Muscle layer of duodenum (tissue), 2 donors: ENCODE data around the gene TRMT10B.
"Not testable (repeated sequence)": the region's sequence is repeated elsewhere in the genome, so short reads cannot be mapped to it uniquely, and the experiment has no call there.

Source experiments
- H3K27ac ChIP-seq: one replicate; pipeline ENCODE4 v1.7.0; 2013; ENCODE audit warnings: mild to moderate bottlenecking, low read length
- H3K27me3 ChIP-seq: one replicate; pipeline ENCODE4 v1.7.0; 2013; ENCODE audit warnings: low read depth, mild to moderate bottlenecking, control low read depth, low read length
- H3K36me3 ChIP-seq, 2 donors: one replicate each; pipeline ENCODE4 v1.7.0; 2013; ENCODE audit warnings: low read length in 2 of 2, control low read depth in 1 of 2, mild to moderate bottlenecking in 1 of 2; ENCODE audit not compliant: insufficient read depth in 2 of 2, control insufficient read depth in 1 of 2
- H3K4me1 ChIP-seq, 2 donors: one replicate each; pipeline ENCODE4 v1.7.0; 2013; ENCODE audit warnings: low read length in 2 of 2, mild to moderate bottlenecking in 2 of 2, control low read depth in 1 of 2, moderate library complexity in 1 of 2; ENCODE audit not compliant: insufficient read depth in 2 of 2, control insufficient read depth in 1 of 2
- H3K4me3 ChIP-seq, 2 donors: one replicate each; pipeline ENCODE4 v1.7.0; 2013; ENCODE audit warnings: low read length in 2 of 2, low read depth in 1 of 2, mild to moderate bottlenecking in 1 of 2
- H3K9me3 ChIP-seq, 2 donors: one replicate each; pipeline ENCODE4 v1.7.0; 2013; ENCODE audit warnings: low read length in 2 of 2, control low read depth in 1 of 2, mild to moderate bottlenecking in 1 of 2; ENCODE audit not compliant: control insufficient read depth in 1 of 2
- donor health status: healthy.

TRMT10B gene

DNA sequence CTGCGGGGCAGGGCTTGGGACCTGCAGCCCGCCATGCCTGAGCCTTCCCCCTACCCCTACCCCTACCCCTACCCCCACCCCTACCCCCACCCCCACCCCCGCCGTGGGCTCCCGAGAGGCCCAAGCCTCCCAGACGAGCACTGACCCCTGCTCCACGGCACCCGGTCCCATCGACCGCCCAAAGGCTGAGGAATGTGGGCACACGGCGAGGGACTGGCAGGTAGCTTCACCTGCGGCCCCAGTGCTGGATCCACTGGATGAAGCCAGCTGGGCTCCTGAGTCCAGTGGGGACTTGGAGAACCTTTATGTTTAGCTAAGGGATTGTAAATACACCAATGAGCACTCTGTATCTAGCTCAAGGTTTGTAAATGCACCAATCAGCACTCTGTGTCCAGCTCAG lies 1.5 kb upstream of the TRMT10B start:
- not testable (repeated sequence) for H3K27me3 ChIP-seq

GRCh38 chr9:37752642-37753488 lies 740 bp upstream of the TRMT10B start:
- Histone ChIP-seq H3K36me3 (no peaks in the 10 kb centered on the region), H3K4me1 (peaks cover 6 to 11% of the 10 kb centered on the region in 2 donors), H3K27me3 (no peaks in the 10 kb centered on the region), H3K27ac (no peak overlapping the region), H3K9me3 (no peaks in the 10 kb centered on the region), H3K4me3 (peak overlapping the region; percentile 94 to 100)

More for the DNA sequence above, 1.5 kb upstream of the TRMT10B start:
- H3K27ac ChIP-seq, H3K36me3 ChIP-seq, H3K4me3 ChIP-seq, H3K9me3 ChIP-seq: not testable (repeated sequence)
- H3K4me1 ChIP-seq: peaks cover 6 to 11% of the 10 kb centered on the region in 2 donors

DNA sequence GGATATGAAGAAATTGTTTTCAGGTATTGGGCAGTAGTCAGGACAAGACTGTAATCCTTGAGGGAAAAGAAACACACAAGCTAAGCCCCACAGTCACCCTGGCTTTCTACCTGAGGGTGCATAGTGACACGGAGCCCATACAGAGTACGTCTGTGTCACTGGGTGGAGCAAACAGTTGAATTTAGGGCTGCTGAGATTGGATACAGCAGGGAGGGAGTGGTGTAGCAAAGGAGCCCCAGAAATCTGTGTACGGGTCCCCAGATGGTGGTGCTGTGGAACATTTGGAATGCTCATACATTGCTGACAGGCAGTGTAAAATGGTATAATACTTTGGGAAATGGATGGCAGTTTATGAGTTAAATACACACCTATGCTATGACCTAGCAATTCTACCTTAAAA lies 5.1 kb downstream of the TRMT10B start:
- Histone ChIP-seq H3K27me3 (no peaks in the 10 kb centered on the region), H3K4me3 (no peak overlapping the region), H3K9me3 (no peaks in the 10 kb centered on the region), H3K4me1 (peaks cover 6 to 11% of the 10 kb centered on the region in 2 donors), H3K27ac (no peak overlapping the region), H3K36me3 (peaks cover 0 to 7% of the 10 kb centered on the region in 2 donors)

DNA sequence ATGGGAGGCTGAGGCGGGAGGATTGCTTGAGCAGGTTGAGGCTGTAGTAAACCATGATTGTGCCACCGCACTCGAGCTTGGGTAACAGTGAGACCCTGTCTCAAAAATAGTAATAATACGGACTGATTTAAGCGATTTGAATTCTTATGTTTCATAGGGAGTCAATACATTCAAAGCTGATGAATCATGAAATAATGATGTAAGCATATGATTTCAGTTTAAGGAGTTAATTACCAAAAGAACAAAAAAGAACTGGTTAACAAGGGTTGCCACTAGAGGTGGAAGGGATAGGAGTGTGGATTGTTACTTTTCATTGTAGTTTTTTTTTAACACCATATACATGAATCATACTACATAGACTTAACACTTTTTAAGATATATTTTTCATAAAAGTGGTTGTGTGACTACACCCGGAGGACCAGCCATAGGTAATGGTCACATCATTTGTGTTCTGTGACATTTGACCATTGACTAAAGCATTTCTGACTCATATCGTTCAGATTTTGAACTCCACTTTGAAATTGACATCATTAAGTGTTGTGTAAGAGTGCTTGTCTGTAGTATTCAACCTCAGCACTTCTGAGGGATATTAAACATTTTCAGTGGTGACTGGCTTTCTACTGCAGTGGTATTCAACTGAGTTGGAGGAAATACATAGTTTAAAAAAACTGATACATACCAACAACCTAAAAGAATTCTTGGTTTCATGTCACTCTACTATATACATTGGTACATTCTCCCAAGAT lies 7.0 kb downstream of the TRMT10B start:
- Histone ChIP-seq H3K4me1 (no peaks in the 10 kb centered on the region), H3K4me3 (no peak overlapping the region), H3K27ac (no peak overlapping the region), H3K9me3 (no peaks in the 10 kb centered on the region), H3K36me3 (peaks cover 0 to 8% of the 10 kb centered on the region in 2 donors), H3K27me3 (no peaks in the 10 kb centered on the region)

GRCh38 chr9:37761511-37761910 lies 7.9 kb downstream of the TRMT10B start:
- Histone ChIP-seq H3K9me3 (no peaks in the 10 kb centered on the region), H3K36me3 (peaks cover 0 to 8% of the 10 kb centered on the region in 2 donors), H3K27me3 (no peaks in the 10 kb centered on the region), H3K4me1 (no peaks in the 10 kb centered on the region), H3K4me3 (no peak overlapping the region), H3K27ac (no peak overlapping the region)

DNA sequence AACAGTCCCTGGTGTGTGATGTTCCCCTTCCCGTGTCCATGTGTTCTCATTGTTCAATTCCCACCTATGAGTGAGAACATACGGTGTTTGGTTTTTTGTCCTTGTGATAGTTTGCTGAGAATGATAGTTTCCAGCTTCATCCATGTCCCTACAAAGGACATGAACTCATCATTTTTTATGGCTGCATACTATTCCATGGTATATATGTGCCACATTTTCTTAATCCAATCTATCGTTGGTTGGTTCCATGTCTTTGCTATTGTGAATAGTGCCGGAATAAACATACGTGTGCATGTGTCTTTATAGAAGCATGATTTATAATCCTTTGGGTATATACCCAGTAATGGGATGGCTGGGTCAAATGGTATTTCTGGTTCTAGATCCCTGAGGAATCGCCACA lies 11.7 kb downstream of the TRMT10B start:
- H3K27ac ChIP-seq, H3K27me3 ChIP-seq, H3K9me3 ChIP-seq, H3K4me1 ChIP-seq, H3K4me3 ChIP-seq, H3K36me3 ChIP-seq: not testable (repeated sequence)

GRCh38 chr9:37769306-37769705 lies 15.7 kb downstream of the TRMT10B start:
- H3K27ac ChIP-seq: no peak overlapping the region
- H3K36me3 ChIP-seq: peaks cover 4 to 18% of the 10 kb centered on the region in 2 donors
- H3K4me3 ChIP-seq: no peak overlapping the region
- no peaks in the 10 kb centered on the region for H3K9me3 ChIP-seq
- no peaks in the 10 kb centered on the region for H3K4me1 ChIP-seq
- H3K27me3 ChIP-seq: no peaks in the 10 kb centered on the region

DNA sequence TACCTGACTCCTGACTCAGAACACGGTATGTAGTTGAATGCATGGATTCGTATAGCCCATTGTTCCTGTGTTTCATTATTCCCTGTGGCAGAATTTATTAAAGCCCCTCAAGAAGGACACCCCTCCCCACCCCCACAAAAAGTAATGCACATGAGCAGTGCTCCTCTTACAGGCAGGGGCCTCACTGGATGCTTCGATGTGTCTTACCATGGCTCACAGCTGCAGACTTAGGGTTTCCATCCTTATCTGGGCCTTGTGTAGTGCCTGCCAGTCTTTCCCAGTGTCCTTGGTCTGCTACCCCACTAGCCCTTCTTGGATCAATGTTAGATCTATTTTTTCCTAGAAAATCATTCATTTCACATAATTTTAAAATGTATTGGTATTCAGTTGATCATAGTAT lies 16.4 kb downstream of the TRMT10B start:
- H3K27me3 ChIP-seq: no peaks in the 10 kb centered on the region
- H3K27ac ChIP-seq: no peak overlapping the region
- H3K4me3 ChIP-seq: no peak overlapping the region
- H3K9me3 ChIP-seq: no peaks in the 10 kb centered on the region
- peaks cover 7 to 23% of the 10 kb centered on the region in 2 donors for H3K36me3 ChIP-seq
- H3K4me1 ChIP-seq: no peaks in the 10 kb centered on the region

DNA sequence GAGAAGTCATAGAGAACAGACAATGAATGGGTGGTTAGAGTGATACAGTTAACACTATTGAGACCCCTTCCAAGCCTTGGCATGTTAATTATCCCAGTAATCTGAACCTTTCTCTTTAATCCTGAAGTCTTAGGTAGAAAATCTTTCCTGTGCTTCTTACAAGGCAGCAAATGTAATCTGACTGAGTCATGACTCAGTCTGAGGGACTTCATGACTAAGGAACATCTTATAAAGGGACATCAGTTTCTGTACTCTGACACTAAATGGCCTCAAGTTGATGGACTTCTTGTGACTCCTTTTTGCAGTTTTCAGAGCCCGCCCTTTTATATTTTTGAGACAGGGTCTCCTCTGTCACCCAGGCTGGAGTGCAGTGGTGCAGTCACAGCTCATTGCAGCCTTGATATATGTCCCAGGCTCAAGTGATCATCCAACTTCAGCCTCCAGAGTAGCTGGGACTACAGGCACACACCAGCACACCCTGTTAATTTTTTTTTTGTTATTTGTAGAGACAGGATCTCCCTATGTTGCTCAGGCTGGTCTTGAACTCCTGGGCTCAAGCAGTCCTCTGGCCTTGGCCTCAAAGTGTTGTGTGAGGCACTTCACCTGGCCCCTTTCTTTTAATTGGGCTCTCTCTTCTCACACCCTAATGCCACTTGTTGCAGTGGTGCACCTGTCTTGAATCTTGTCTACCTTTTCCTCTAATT lies 21.8 kb downstream of the TRMT10B start:
- no peak overlapping the region for H3K27ac ChIP-seq
- no peaks in the 10 kb centered on the region for H3K4me1 ChIP-seq
- H3K9me3 ChIP-seq: no peaks in the 10 kb centered on the region
- H3K36me3 ChIP-seq: peaks cover 32 to 70% of the 10 kb centered on the region in 2 donors
- H3K27me3 ChIP-seq: no peaks in the 10 kb centered on the region
- H3K4me3 ChIP-seq: no peak overlapping the region

- H3K27ac ChIP-seq: no peak overlapping the region
- H3K4me3 ChIP-seq: no peak overlapping the region
- H3K36me3 ChIP-seq: peaks cover 36 to 75% of the 10 kb centered on the region in 2 donors
- H3K27me3 ChIP-seq: no peaks in the 10 kb centered on the region
- no peaks in the 10 kb centered on the region for H3K4me1 ChIP-seq
- no peaks in the 10 kb centered on the region for H3K9me3 ChIP-seq
Observed at GRCh38 chr9:37776328-37776727, 22.7 kb downstream of the TRMT10B start.

DNA sequence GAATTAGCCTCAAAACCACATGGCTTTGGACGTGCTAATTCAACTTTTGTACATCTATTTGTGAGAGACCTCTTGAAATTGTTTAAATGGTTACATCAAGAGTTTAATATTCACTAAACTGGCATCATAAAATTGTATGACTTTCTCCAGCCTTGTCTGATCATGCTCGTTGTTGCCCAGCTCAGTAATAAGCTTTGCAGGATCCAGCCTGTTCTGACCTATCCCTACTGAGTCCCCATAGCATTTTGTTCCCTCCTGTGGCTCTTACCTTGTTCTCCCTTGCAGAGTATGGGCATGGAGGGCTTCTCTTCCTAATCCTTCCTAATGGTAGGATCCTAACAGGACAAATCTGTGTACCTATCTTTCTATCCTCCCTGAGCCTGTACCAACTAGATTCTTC lies 24.9 kb downstream of the TRMT10B start:
- Histone ChIP-seq H3K4me1 (peaks cover 0 to 9% of the 10 kb centered on the region in 2 donors), H3K4me3 (no peak overlapping the region), H3K36me3 (peaks cover 51 to 89% of the 10 kb centered on the region in 2 donors), H3K27me3 (no peaks in the 10 kb centered on the region), H3K9me3 (no peaks in the 10 kb centered on the region), H3K27ac (no peak overlapping the region)
